K562 (cell line): Measurements from ENCODE around the gene NFKBIA. TPM values are rescaled to one million over a fixed set of nuclear protein-coding genes. Genes with fewer than 3 reads are reported as not detected.

Experiments used
- BACH1 ChIP-seq: fragments of 200-800 bp; sonication (Bioruptor generic); IDR thresholded peaks from 2 replicates; pipeline ENCODE4 v1.6.1; 2016; ENCODE audit warnings: missing genetic modification characterization, missing compliant biosample characterization
- C11orf30 ChIP-seq: fragments of 450-650 bp; IDR thresholded peaks from 2 replicates; pipeline ENCODE4 v1.6.1; 2016; ENCODE audit warnings: low read depth, mild to moderate bottlenecking
- FOSL1 ChIP-seq: fragments of 200-800 bp; sonication (Bioruptor generic); conservative IDR thresholded peaks from 2 replicates; pipeline ENCODE4 v1.6.1; 2016; ENCODE audit warnings: missing genetic modification characterization, missing compliant biosample characterization
- FOXK2 ChIP-seq, 2 experiments: fragments of 450-650 bp; IDR thresholded peaks in 1 of 2; conservative IDR thresholded peaks in 1 of 2; 2 replicates each; pipeline ENCODE4 v1.6.1; 2016; ENCODE audit warnings: low read depth in 2 of 2, mild to moderate bottlenecking in 1 of 2
- FOXP1 ChIP-seq: sonication (generic); formaldehyde crosslinking; IDR thresholded peaks from 2 replicates; pipeline ENCODE4 v1.8.0; 2022; ENCODE audit warnings: mild to moderate bottlenecking, missing genetic modification reagents
- SMARCA5 ChIP-seq: fragments of 450-650 bp; IDR thresholded peaks from 2 replicates; pipeline ENCODE4 v1.6.1; 2016
- TFAM ChIP-seq: fragments of 250-450 bp; sonication (Bioruptor Pico); conservative IDR thresholded peaks from 2 replicates; pipeline ENCODE4 v1.5.0; 2021; ENCODE audit warnings: mild to moderate bottlenecking, moderate library complexity
- ZC3H4 ChIP-seq: sonication (generic); formaldehyde crosslinking; IDR thresholded peaks from 2 replicates; pipeline ENCODE4 v1.9.0; 2021; ENCODE audit warnings: missing genetic modification reagents, borderline replicate concordance
- ZNF274 ChIP-seq: IDR thresholded peaks from 2 replicates; pipeline ENCODE4 v1.6.1; 2011; ENCODE audit warnings: low read depth, mild to moderate bottlenecking, low read length, moderate library complexity, borderline replicate concordance
- ZSCAN32 ChIP-seq: fragments of 450-650 bp; formaldehyde crosslinking; IDR thresholded peaks from 2 replicates; pipeline ENCODE4 v1.4.0; 2020; ENCODE audit warnings: mild to moderate bottlenecking, moderate library complexity
- ZZZ3 ChIP-seq: fragments of 450-650 bp; IDR thresholded peaks from 2 replicates; pipeline ENCODE4 v1.6.1; 2016; ENCODE audit warnings: antibody characterized with exemption, mild to moderate bottlenecking, moderate library complexity
- polyA plus RNA-seq, 8 experiments: library from polyadenylated mRNA; depleted of rRNA in 4 of 8; stranded (reverse) in 5 of 8; unstranded in 3 of 8; fragments of >200 nt; fragmentation: Nextera tagmentation in 2 of 8; fragmentation: Illumina TruSeq in 1 of 8; extraction: Ambion mirVana in 2 of 8; extraction: Trizol in 1 of 8; gene quantifications; 2 replicates each; pipeline versions ENCODE4 v1.2.1 to v1.2.3, GENCODE V29; 2011 to 2014; ENCODE audit warnings: inconsistent platforms in 1 of 8, missing spikeins in 1 of 8
- total RNA-seq, 7 experiments: library from RNA; depleted of rRNA in 6 of 7; stranded (reverse); fragments of >200 nt in 6 of 7; fragmentation: Illumina TruSeq in 2 of 7; extraction: Trizol in 2 of 7; gene quantifications; 2 replicates each; pipeline versions ENCODE4 v1.2.1 to v1.2.3, GENCODE V29; 2011 to 2021; ENCODE audit warnings: low replicate concordance in 1 of 7
- TF ChIP-seq, protein P1 (sequence below): sonication (generic); formaldehyde crosslinking; IDR thresholded peaks from 2 replicates; pipeline ENCODE4 v1.8.1; 2023; ENCODE audit warnings: mild to moderate bottlenecking, missing genetic modification reagents
- TF ChIP-seq, protein P2 (sequence below): fragments of 250-450 bp; sonication (Bioruptor Pico); IDR thresholded peaks from 2 replicates; pipeline ENCODE4 v1.4.0; 2020; ENCODE audit warnings: borderline replicate concordance
- TF ChIP-seq, protein P3 (sequence below): fragments of 450-650 bp; formaldehyde crosslinking; conservative IDR thresholded peaks from 2 replicates; pipeline ENCODE4 v1.4.0; 2022; ENCODE audit warnings: mild to moderate bottlenecking, missing genetic modification characterization
- TF ChIP-seq, protein P4 (sequence below): fragments of 450-650 bp; conservative IDR thresholded peaks from 2 replicates; pipeline ENCODE4 v1.6.1; 2016; ENCODE audit warnings: missing genetic modification characterization, low read depth, mild to moderate bottlenecking, missing compliant biosample characterization, moderate library complexity
- TF ChIP-seq, protein P5 (sequence below): fragments of 250-450 bp; sonication (Bioruptor Pico); IDR thresholded peaks from 2 replicates; pipeline ENCODE4 v1.5.1; 2021; ENCODE audit warnings: mild to moderate bottlenecking

Gene NFKBIA
- total and polyA plus RNA-seq, 9 of the 15 experiments (the other 6 are each of a cell fraction or from before 2014, with no cell fraction given): 6.9 to 31.8 (median 18.2) TPM

DNA sequence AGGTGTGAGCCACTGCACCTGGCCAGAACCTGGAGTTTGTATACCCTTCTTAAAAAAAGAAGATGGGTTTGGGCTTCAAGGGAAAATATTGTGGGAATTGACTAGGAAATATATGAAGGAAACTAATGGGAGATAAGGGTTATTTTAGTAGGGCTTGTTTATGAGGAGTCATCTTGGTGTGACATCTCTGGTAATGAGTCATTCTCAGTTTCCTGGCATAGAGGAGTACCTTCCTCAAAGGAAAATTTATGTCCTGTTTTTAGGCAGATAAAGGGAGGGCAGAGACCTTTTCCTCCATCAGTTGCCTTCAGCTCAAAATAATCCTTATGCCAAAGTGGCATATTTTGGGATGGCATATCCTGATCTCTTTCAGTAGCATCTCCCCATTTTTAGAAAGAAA is 30.6 kb upstream of the NFKBIA start (continued):
- TF ChIP-seq, protein P1, sequence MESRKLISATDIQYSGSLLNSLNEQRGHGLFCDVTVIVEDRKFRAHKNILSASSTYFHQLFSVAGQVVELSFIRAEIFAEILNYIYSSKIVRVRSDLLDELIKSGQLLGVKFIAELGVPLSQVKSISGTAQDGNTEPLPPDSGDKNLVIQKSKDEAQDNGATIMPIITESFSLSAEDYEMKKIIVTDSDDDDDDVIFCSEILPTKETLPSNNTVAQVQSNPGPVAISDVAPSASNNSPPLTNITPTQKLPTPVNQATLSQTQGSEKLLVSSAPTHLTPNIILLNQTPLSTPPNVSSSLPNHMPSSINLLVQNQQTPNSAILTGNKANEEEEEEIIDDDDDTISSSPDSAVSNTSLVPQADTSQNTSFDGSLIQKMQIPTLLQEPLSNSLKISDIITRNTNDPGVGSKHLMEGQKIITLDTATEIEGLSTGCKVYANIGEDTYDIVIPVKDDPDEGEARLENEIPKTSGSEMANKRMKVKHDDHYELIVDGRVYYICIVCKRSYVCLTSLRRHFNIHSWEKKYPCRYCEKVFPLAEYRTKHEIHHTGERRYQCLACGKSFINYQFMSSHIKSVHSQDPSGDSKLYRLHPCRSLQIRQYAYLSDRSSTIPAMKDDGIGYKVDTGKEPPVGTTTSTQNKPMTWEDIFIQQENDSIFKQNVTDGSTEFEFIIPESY (CRISPR knock-in tag): no peak
- TF ChIP-seq, protein P2, sequence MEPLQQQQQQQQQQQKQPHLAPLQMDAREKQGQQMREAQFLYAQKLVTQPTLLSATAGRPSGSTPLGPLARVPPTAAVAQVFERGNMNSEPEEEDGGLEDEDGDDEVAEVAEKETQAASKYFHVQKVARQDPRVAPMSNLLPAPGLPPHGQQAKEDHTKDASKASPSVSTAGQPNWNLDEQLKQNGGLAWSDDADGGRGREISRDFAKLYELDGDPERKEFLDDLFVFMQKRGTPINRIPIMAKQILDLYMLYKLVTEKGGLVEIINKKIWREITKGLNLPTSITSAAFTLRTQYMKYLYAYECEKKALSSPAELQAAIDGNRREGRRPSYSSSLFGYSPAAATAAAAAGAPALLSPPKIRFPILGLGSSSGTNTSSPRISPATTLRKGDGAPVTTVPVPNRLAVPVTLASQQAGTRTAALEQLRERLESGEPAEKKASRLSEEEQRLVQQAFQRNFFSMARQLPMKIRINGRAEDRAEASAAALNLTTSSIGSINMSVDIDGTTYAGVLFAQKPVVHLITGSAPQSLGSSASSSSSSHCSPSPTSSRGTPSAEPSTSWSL (CRISPR knock-in tag): no peak
- TF ChIP-seq ZNF274 (no peak), SMARCA5 (no peak), FOXK2 (conservative IDR thresholded peaks at IDR 0.05 in 1 of 2, IDR thresholded peaks at IDR 0.05 in 1 of 2; ENCODE audit: low read depth in 2 of 2) (0 out of 4 replicates have a peak, but pooled peaks of 1 of the 2 experiments have one; percentile 39), FOXP1 (CRISPR knock-in tag) (no peak), FOSL1 (tag) (peak; percentile 93), ZSCAN32 (CRISPR knock-in tag) (no peak), C11orf30 (0 out of 2 replicates have a peak, but pooled peaks have one; percentile 14), TFAM (CRISPR knock-in tag) (no peak), ZZZ3 (no peak), ZC3H4 (CRISPR knock-in tag) (no peak), BACH1 (no peak)
- TF ChIP-seq, protein P3, sequence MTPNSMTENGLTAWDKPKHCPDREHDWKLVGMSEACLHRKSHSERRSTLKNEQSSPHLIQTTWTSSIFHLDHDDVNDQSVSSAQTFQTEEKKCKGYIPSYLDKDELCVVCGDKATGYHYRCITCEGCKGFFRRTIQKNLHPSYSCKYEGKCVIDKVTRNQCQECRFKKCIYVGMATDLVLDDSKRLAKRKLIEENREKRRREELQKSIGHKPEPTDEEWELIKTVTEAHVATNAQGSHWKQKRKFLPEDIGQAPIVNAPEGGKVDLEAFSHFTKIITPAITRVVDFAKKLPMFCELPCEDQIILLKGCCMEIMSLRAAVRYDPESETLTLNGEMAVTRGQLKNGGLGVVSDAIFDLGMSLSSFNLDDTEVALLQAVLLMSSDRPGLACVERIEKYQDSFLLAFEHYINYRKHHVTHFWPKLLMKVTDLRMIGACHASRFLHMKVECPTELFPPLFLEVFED (CRISPR knock-in tag): no peak
- TF ChIP-seq, protein P4, sequence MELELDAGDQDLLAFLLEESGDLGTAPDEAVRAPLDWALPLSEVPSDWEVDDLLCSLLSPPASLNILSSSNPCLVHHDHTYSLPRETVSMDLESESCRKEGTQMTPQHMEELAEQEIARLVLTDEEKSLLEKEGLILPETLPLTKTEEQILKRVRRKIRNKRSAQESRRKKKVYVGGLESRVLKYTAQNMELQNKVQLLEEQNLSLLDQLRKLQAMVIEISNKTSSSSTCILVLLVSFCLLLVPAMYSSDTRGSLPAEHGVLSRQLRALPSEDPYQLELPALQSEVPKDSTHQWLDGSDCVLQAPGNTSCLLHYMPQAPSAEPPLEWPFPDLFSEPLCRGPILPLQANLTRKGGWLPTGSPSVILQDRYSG (tag): no peak
- TF ChIP-seq, protein P5, sequence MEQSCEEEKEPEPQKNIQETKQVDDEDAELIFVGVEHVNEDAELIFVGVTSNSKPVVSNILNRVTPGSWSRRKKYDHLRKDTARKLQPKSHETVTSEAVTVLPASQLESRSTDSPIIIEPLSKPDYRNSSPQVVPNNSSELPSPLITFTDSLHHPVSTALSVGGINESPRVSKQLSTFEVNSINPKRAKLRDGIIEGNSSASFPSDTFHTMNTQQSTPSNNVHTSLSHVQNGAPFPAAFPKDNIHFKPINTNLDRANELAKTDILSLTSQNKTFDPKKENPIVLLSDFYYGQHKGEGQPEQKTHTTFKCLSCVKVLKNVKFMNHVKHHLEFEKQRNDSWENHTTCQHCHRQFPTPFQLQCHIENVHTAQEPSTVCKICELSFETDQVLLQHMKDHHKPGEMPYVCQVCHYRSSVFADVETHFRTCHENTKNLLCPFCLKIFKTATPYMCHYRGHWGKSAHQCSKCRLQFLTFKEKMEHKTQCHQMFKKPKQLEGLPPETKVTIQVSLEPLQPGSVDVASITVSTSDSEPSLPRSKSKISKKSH (CRISPR knock-in tag): no peak
